Measurements from ENCODE around the gene NSUN7.

GRCh38 chr4:40720351-40720750 is 29.4 kb upstream of the NSUN7 start:
- TF ChIP-seq EZH2 (IDR thresholded peaks at IDR 0.05; ENCODE audit: borderline replicate concordance, low read length) = no peak
- no peak for TF ChIP-seq CTCF (IDR thresholded peaks at IDR 0.05; ENCODE audit: low read length)
